ENCODE measurements around the gene QARS1. TPM values are rescaled to one million over a fixed set of nuclear protein-coding genes. Genes with fewer than 3 reads are reported as not detected.

The QARS1 gene
- total RNA-seq, 1 donor from 2014 or later: 355 TPM

- no peak for DNase-seq (ENCODE audit: low spot score)
These were observed 51.0 kb downstream of the QARS1 start for GRCh38 chr3:49053543-49053942.

Other genes with a start within 250 kb of the QARS1 start
- 10.9 TPM for gene SLC25A20, start 205.9 kb downstream of the QARS1 start, total RNA-seq
- 123 TPM for gene ARIH2, start 185.9 kb downstream of the QARS1 start, total RNA-seq
- gene P4HTM, start 114.5 kb downstream of the QARS1 start, total RNA-seq: 47.2 TPM
- 210 TPM for gene WDR6, start 97.4 kb downstream of the QARS1 start, total RNA-seq
- gene DALRD3, start 86.2 kb downstream of the QARS1 start, total RNA-seq: 37.0 TPM
- 122 TPM for gene NDUFAF3, start 82.6 kb downstream of the QARS1 start, total RNA-seq
- gene IMPDH2, start 75.4 kb downstream of the QARS1 start, total RNA-seq: 268 TPM
- 131 TPM for gene QRICH1, start 10.7 kb downstream of the QARS1 start, total RNA-seq
- gene USP19, start 16.1 kb upstream of the QARS1 start, total RNA-seq: 69.3 TPM
- 311 TPM for gene LAMB2, start 28.3 kb upstream of the QARS1 start, total RNA-seq
- 32.1 TPM for gene CCDC71, start 61.6 kb upstream of the QARS1 start, total RNA-seq
- gene KLHDC8B, start 66.8 kb upstream of the QARS1 start, total RNA-seq: 36.5 TPM
- 8.9 TPM for gene C3orf62, start 172.5 kb upstream of the QARS1 start, total RNA-seq
- gene USP4, start 235.3 kb upstream of the QARS1 start, total RNA-seq: 93.3 TPM